GM18870 (cell line): Measurements from ENCODE around the gene TRAF7.

Experiments used
- ATAC-seq: cut with Tn5 transposase; IDR thresholded peaks from one replicate; pipeline ENCODE4 v1.9.1; 2021; ENCODE audit warnings: moderate library complexity; ENCODE audit not compliant: unreplicated experiment

Gene TRAF7

DNA sequence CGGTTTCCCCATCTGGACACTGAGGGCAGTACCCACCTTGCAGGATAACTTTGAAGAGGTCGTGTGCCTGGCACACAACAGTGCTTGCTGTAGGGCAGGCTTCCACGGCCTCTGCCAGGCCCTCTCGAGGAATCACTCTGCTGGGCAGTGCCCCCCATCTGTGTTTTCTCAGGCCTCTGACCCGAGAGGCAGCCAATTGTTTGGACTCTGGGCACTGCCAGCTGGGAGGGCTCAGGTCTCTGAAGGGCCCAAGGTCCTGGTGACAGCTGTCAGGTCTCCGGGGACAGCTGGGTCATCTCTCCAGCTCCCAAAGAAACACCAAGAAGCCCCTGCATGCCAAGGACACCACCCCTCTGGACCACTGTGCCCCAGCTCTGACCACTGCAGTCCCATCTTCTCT, 8.2 kb upstream of the TRAF7 start:
- no peak for ATAC-seq

DNA sequence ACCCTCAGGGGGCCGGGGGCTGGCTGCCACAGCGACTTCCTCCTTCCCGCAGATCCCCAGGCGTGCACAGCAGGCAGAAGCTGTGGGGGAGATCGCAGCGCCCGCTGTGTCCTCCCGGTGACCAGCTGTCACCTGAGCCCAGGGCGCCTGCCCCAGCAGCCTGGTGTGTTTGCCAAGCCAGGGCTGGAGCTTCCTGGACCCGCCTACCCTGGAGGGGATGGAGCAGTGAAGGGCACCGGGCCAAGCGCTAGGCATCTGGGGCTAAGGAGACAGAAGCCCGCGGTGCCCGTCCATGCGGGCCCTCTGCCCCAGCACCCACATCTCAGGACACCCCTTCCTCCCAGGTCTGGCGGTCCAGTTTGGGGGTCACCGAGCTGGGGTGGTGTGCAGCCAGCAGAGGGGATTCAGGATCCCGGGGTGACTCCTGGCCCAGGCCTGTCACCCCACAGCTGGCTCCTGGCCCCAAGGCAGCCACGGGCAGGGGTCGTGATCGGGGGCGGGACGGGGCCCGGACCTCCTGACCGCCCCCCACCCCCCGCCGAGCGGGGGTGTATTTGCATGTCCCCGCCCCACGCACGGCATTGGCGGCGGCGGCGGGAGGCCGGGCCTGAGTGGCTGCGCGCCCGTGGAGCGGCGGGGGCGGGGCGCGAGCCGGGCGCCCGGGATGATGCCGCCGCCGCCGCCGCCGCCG, 7.5 kb upstream of the TRAF7 start, which contains the start of gene RAB26:
RAB26 (plus strand) TSS at position 645 of the 691 bp plus-strand sequence. CDS start 159 bp downstream, outside the sequence.
- ATAC-seq, result no peak

DNA sequence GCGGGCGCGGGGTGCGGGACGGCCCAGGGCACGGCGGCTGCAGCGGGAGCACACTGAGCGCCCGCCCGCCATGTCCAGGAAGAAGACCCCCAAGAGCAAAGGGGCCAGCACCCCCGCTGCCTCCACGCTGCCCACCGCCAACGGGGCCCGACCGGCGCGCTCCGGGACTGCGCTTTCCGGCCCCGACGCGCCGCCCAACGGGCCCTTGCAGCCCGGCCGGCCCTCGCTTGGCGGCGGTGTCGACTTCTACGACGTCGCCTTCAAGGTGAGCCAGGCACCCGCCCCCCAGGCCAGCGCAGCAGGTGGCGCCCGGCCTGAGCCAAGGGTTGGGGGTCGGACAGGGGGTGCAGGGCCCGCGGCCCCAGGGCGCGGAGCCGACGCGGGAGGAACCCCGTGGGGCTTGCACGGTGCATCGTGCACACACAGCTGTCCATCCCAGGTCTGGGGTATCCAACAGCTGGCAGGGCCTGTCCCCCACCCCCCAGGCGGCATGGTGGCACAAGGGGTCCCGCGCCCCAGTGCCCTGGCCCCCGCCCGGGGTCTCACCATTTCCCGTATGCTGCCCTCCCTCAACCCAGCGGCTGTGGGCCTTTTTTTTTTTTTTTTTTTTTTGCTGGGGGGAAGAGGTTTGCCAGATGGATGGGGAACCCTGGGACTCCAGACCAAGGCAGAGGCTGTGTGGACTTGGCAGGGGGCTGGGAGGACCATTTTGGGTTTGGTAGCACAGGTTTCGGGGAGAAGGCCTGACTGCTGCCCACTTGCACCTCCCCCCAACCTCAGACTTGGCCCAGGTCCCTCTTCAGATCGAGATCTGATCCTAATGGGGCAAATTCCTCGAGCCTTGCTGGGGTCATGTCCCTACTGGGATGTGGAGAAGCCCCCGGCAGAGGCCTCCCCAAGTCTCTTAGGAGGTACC, 6.6 kb upstream of the TRAF7 start:
- no peak for ATAC-seq

DNA sequence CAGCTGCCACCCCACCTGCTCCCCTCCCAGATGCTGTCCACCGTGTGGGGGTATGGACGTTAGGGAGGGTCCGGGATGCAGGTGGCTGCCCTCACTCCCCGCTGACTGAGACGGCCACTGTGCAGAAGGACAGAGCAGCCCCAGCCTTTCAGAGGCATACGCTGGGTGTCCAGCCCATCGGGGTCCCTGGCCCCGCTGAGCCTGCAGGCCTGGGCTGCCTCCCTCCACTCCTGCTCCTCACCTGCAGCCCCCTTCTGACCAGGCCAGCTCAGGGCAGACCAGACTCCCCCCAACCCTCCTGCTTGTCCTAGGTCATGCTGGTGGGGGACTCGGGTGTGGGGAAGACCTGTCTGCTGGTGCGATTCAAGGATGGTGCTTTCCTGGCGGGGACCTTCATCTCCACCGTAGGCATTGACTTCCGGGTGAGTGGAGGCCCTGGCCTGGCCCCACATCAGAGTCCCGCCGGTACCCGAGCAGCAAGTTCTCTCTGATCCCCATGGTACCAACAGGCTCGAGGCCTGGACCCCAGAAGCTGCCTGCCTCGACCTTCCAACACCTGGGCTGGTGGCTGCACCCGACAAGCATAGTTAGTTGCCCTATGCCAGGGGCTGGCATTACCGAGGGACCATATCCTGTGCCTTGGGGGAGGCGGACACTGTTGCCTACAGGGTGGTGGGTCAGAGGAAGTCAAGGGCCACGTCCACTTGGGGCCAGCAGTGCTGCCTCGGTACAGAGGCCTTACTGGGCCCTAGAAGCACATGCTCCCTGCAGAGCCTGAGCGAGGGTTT, 5.8 kb upstream of the TRAF7 start:
- no peak for ATAC-seq

DNA sequence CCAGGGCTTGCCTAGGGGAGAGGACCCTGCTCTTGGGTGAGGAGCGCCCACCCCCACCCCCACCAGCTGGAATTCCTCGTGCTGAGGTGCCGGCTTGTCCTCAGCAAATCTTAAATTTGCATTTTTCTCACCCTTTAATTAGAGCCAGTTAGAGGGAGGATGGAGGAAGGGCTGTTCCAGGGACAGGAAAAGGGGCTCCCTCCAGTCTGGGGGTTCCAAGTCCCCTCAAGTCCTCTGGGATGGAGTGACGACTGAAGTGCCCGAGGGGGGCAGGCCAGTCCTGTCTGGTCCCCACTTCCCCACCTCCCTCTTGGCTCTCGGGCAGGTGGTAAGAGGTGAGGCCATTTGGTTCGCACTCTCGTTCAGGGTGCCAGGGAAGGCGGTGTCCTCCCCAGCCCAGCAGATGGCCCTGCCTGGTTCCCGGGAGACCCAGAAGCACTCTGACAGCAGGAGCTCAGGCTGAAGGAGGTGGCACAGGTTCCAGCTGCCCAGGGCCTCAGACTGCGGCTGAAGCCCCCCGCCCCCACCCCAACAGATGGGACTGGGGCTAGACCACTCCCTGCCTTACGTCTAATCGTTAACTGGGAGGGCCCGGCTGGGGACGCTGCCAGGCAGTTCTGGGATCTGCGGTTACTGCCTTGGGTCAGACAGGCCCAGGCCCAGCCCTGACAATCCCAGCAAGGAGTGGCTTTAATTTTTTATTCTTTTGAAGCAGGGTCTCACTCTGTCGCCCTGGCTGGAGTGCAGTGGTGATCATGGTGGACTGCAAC, 5.0 kb upstream of the TRAF7 start:
- no peak for ATAC-seq

DNA sequence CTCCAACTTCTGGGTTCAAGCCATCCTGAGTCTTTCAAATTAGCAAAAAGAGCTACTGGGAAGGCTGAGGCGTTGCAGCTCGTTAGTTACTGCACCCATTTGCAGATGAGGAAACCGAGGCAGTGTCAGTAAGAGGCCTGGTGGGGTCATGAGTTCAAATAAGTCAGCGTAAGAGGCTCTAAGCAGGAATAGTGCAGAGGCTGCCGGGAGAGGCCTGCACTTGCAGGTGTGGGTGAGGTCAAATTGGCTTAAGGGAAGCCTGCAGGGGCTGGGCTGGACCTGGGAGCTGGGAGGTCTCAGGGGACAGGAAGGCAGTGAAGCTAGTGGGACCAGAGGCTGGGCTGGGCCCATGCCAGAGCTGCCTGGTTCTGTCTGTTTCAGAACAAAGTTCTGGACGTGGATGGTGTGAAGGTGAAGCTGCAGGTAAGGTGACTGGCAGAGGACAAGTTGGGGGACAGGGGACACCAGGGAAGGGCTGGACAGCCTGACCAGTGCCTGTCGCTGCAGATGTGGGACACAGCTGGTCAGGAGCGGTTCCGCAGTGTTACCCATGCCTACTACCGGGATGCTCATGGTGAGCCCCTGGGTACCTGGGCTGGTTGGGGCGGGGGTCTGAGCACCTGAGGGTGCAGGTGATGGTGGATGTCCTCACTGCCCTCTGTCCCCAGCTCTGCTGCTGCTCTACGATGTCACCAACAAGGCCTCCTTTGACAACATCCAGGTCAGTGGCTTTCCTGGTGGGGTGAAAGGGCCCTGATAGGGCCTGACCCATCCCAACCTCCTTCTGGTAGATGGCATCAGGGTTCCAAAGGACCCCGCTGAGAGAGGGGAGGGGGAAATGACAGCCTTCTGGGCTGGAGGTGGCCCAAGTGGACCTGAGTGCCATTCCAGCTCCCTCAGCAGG, 4.1 kb upstream of the TRAF7 start:
- no peak for ATAC-seq

DNA sequence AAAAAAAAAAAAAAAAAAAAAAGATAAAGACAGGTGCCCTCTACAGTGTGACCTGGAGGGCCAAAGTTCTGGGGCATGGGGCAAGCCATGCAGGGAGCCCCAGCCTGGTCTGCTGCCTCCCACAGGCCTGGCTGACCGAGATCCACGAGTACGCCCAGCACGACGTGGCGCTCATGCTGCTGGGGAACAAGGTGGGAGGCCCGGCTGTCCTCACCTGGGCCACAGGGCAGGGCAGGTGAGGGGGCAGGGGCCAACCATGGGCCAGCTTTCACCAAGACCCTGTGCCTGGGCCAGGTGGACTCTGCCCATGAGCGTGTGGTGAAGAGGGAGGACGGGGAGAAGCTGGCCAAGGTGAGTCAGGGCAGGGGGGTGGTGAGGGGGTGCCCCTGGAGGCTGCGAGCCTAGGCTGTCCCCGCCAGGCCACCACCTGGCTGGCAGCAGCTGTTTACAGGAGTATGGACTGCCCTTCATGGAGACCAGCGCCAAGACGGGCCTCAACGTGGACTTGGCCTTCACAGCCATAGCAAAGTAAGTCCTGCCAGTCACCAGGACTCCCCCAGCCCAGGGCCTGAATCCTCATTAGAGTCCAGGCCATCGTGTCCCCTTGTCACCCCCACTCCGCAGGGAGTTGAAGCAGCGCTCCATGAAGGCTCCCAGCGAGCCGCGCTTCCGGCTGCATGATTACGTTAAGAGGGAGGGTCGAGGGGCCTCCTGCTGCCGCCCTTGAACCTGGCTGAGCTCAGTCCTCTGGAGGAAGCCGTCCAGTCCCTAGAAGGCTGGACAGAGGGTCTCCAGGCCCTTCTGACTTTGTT, 2.7 kb upstream of the TRAF7 start:
- ATAC-seq, result no peak

DNA sequence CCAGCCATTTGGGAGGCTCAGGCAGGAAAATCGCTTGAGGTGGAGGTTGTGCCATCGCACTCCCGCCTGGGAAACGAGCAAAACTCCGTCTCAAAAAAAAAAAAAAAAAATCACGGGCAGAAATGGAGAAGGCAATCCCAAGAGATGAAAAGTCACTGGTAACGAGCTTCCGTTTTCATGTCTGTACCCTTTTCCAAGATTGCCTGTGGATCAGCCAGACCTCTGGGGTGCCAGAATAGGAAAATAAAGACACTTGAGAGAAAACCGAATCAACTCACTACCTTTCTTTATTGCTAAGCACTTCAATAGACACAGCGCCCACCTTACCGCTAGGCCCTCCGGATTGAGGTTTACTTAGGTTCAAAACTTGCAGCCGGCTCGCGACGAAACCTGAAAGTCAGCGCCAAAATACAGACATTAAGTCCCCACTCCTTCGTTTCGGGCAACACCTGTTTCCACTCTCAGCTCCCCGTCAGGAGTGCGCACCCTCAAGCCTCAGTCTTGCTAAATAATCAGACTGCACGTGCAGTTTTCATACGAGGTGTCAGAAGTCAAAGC, 970 bp upstream of the TRAF7 start:
- ATAC-seq, result no peak

DNA sequence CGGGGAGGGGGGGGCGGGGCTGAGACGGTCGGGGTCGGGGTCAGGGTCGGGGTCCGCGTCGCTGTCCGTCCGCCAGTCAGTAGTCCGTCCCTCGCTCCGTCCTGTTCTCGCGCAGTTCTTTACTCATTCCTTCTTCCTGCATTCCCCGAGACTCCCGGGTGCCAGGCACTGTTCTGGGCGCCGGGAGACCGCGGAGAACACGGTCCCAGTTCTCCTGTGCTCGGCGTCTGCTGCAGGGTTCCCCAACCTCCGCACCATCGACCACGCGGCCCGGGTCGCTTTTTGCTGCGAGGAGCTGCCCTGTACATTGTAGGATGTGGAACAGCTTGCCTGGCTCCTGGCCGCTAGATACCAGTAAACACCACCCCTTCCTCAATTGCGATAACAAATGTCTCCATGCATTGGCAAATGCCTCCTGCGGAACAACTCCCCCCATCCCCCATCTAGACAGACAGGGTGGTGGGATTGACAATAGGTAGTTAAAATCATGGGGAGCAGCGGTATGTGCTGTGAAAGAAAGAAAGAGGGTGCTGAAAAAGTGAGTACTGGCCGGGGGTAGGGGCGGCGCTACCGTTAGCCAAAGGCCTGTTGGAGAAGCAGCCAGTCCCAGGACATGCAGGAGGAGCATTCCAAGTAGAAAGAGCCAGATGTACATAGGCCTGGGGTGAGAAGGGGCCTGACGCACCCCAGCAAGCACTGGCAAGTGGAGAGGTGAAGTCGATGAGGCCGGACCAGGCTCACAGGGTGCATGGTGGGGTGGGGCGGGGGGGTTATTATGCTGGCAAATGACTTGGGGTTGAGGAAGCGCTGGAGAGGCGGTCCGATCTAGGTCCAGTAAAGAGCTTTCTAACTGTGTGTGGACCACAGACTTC, 631 bp downstream of the TRAF7 start:
- no peak for ATAC-seq

DNA sequence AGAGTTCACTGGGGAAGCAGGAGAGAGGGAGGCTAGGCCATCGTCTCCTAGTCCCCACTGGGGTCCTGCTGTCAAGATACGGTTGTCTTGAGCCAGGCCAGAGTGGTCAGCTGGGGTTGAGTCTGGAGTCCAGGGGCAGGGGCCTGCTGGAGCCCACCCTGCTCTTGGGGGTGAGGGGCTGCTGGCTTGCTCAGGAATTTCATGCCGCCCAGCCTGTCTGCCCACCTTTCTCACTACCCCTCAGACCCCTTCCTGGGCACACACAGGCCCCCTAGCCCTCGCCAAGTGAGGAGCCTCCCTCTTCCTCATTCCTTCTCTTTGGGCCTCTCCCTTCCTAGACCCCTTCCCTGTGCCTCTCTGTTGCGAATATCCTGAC, 1.3 kb downstream of the TRAF7 start:
- no peak for ATAC-seq

DNA sequence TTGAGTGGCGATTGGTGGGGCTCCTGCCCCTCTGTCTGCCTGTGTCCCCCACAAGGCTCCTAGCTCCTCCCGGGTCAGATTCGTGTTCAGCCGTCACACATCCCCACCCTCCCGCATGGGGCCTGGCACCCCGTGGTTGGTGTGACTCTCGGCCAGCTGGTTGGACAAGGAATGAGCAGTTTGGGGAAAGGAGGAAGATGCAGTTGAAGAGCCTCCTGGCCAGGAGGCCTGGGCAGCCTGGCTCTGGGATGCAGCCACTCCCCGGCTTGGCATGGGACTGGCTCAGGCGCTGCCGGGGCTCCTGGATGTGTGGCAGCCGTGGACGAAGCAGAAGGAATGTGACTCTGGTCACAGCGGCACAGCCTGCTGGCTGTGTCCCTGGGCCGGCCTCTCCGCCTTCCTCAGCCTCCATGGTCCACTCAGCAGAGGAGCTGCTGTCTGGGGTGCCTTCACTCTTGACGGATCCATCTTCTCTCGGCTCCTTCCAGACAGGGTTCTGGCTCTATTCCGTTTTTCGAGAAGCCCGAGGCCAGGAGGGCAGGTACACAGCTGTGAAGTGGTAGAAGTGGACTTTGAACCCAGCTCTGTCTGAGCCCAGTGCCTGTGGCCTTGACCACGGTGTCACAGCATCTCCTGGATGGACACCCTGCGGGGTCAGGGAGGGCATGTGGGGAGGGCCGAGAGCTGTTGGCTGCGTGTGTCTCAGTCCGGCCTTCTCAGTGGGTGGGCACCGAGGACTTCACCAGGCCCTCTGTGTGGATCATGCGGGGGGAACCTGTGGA, 2.1 kb downstream of the TRAF7 start:
- ATAC-seq, result no peak

DNA sequence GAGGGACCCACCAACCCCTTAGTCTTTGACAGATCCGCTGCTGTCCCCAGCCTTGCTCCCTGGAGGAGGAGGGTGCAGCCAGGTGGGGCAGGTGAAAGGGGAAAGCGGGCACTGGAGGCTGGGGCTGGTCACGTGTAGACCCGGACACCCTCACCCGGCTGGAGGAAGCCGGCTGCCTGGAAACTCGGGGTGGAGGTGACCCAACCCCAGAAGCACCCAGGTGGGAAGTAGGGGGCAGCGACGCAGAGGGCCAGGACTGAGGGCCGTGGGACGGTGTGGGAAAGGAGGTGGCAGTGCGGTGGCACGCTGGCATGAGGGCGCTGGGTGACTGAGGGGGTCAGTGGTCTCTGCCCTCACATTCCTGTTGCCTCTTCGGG, 2.7 kb downstream of the TRAF7 start:
- ATAC-seq, result no peak

DNA sequence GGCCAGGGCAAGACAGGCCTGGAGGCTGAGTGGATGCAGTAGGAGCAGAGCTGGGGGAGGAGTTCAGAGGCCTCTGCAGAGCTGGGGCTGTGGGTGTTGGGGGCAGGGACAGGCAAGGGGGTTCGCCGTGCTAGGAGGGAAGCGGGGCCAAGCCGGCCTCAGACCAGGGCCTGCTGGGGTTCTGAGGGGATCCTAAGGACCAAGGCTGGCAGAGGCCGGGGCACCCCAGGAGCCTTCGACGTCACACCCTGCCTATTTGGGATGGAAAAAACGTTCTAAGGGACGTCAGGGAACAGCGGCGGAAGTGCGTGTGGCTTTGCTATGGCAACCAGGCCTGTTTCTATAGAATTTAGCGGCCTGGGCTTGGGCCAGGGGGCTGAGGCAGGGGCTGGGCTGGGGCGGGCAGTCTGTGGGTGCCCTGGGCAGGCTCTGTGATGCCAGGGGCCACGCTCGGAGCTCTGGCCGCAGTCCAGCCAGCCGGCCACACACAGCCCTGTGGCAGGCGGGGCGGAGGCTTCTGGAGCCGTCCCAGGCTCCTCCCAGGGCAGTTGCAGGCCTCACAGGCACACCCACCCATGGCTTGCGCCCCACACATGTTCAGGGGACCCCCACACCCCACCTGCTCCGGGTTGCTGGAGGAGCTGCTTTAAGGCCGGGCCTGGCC, 3.7 kb downstream of the TRAF7 start:
- no peak for ATAC-seq

DNA sequence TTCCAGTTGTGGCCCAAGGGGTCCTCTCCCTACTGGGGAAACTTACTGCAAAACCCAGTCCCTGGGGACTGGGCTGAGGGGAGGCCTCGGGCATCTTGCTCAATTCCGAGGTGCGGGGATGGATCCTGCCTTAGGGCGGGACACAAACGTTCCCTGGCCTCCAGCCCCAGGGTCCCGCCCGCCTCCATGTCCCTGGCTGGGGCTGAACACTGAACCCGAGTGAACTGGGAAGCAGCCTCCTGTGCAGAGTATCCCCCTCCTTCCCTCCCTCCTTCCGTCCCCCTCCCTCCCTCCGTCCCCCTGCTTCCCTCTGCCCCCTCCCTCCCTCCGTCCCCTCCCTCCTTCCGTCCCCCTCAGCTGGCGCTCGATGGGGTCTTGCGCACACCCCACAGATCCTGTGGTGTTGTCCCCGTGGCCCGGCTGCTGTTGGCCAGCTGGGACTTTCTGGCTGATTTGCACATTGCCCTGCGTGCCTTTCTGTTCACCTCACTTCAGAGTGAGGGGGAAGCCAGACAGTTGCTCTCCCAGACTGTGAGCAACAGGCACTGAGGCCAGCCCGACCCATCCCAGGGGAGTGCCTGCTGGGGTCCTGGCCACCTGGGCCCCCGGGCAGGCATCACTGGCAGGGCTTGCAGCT, 5.5 kb downstream of the TRAF7 start:
- no peak for ATAC-seq

DNA sequence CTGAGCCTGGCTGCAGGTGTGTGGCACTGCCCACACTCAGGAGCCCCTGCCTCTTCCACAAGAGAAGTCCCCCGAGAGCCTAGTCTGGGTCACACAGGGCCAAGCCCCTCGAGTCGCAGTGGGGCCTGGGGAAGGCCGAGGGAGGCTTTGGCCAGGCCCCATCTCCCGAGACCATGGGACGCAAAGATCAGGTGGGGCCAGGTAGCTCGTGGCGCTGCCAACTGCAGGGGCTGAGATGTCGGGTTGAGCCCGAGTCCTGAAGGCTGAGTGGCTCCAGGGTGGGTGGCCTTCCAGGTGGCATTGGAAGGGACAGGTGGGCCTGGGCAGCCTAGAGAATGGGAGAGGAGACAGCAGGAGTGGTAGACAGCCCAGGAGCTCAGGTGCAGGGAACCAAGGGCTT, 6.3 kb downstream of the TRAF7 start:
- no peak for ATAC-seq

DNA sequence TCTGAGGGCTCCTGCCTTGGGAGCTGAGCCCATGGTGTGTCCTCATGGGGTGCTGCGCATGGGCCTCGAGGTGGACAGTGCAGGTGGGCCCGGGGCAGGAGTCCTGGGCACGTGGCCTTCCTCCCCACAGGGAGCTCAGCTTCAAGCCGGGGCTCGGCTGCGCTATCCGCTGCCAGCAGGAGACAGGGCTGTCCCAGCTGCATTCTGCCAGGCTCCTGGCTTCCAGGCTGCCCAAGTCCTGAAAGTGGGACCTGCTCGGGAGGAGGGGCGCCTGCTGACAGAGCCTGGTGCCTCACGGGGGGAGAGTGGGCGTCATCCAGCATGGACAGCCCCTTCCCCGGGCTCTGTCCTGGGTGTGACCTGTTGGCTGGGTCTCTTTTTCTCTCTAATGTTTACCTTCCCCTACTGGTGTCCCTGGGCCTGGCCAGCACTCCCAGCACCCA, 7.1 kb downstream of the TRAF7 start:
- ATAC-seq, result no peak
